AG20443 (cell line): Measurements from ENCODE around the gene RAD51B.
"Not testable (repeated sequence)": the region's sequence is repeated elsewhere in the genome, so short reads cannot be mapped to it uniquely, and the experiment has no call there.

ENCODE experiments used
- DNase-seq: peaks from one replicate; pipeline ENCODE4 v3.0.0; 2012; ENCODE audit warnings: low spot score, mixed read lengths

Gene RAD51B

GRCh38 chr14:68250927-68251768 is 431.6 kb downstream of the RAD51B start:
- no peak for DNase-seq

DNA sequence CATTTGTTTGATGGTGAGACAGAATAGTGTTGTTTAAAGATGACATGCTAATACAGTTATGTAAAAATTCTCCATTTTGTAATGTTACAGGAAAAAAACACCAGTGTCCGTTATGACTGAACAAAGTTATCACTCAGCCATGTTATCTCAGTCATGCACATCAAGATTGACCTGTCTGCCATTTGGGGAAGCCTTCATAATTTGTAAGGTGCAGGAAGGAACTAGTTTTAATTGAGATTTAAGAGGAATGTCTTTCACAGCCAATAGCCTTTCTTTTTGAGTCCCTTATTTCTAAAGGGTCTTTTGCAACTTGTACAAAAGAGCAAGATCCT is 432.2 kb downstream of the RAD51B start:
- no peak for DNase-seq

- DNase-seq: no peak
These were observed 433.7 kb downstream of the RAD51B start for GRCh38 chr14:68253160-68253780.

DNA sequence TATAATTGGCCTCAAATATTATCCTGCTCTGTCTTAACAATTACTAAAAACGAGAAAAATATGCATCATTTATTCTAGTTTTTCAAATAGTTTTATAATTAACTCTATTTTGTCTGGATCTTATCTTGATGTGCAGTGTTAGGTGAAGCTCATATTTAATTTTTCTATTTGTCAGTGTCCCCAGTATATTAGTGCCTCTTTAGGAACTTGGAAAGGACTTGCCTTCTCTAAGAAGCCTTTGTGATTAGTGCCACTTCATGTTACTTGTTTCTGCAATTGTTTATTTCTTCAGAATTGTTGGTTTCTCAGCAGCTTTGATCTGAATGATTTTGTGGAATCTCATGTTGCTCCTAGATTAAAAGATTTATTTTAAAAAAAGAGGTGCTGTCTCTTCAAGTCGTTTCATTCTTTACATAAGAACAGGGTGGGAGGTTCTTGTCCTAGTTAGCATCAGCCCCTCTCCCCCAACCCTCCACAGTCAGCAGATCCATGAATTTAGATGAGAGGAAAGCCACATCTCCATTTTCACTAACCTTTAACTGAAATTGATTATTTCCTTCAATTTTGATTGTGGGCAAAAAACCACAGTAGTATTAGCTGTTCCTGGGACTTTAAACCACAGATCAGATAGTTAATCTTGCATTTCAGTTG is 434.4 kb downstream of the RAD51B start:
- DNase-seq: no peak

DNA sequence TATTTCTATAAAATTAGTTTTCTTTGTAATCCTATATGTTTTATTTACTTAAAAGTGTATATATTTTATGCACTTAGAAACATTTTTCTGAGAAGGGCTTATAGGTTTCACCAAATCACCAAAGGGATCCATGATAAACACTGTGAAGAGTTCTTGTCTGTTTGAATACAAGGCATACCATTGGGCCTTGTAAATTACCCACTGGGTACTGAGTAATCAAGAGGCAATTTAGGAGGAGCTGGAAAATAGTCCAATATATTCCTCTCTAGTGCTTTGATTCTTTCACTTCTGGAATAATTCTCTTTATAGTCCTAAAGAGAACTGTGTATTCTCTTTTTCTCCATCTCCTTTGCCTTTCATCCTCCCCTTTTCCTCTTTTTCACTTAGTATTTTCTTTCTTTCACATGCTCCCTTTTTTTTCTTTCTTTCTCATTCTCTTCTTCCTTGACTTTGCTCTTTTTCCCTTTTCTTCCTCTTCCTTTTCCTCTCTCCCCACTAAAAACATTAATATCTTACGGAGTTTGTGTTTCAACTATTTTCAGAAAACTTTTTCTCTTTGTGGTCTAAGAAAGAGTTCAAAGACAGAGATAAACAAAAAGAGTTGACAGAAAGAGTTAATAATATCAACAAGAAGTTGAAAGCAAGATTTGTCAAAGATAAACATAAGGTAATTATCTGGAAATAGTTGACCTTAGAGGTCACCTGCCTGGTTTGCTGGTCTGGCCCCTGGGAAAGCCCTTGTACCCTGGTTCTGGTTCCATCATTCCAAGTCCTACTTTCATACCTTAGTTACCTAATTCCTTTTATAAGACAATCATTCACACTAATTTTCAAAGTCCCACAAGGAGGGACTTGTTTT is 435.3 kb downstream of the RAD51B start:
- no peak for DNase-seq

DNA sequence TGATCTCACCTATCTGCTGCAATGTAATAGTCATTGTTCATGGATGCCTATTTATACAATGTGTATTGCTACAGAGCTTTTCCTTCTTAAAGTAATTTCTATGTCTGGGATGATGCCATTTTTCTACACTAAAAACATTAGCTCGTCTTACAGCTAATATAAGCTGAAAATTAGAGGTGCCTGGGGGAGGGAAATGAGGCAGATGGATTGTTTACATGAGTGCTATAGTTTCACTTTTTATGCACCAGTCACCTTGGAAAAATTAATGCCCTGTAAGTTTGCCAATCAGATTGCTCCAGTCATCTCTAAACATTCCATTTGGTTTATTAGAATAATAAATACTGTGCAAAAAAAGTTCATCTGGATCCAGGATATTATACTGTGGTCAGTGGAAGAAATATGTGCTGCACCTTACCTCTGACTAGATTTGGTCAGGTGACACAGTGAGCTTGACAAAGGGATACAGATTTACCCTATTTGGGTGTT is 436.2 kb downstream of the RAD51B start:
- no peak for DNase-seq

DNA sequence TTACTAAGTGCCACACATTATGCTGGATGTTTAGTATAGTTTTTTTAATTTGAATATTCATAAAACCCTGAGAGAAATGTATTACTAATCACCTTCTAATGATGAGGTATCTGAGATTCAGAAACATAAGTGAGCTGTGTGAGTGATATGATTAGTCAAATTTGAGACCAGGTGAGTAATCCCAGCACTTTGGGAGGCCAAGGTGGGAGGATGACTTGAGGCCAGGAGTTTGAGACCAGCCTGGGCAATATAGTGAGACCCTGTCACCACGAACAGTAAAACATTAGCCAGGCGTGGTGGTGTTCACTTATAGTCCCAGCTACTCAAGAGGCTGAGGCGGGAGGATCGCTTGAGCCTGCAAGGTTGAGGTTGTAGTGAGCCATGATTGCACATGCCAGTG is 438.4 kb downstream of the RAD51B start:
- no peak for DNase-seq

DNA sequence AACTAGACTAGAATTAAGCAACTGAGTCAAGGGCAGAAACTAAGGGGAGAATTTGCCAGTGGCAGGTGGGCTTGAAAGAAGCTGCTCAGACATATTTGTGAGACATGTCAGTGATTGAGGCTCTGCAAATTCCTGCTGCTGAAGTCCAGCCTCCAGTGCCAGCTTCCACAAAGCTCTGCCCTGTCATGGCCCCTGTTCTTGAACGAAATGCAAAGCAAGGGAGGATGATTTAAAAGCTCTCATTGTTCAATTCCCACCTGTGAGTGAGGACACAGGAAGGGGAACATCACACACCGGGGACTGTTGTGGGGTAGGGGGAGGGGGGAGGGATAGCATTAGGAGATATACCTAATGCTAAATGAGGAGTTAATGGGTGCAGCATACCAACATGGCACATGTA is 439.4 kb downstream of the RAD51B start:
- not testable (repeated sequence) for DNase-seq

DNA sequence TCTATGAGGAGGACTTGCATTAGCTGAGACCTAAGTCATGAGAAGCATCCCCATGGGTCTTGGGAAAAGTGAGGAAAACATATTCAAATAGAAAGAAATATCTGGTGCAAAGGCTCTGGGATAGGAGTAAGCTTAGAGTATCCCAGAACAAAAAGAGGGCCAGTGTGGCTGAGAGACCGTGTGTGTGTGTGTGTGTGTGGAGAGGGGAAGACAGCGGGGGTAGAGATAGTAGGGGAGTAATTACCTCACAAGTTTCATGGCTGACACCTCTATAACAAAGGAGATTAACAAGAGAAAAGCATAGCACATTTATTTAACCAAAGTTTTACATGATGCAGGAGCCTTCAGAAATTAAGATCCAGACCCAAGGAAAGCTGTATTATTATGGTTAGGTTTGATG is 440.5 kb downstream of the RAD51B start:
- DNase-seq: no peak

DNA sequence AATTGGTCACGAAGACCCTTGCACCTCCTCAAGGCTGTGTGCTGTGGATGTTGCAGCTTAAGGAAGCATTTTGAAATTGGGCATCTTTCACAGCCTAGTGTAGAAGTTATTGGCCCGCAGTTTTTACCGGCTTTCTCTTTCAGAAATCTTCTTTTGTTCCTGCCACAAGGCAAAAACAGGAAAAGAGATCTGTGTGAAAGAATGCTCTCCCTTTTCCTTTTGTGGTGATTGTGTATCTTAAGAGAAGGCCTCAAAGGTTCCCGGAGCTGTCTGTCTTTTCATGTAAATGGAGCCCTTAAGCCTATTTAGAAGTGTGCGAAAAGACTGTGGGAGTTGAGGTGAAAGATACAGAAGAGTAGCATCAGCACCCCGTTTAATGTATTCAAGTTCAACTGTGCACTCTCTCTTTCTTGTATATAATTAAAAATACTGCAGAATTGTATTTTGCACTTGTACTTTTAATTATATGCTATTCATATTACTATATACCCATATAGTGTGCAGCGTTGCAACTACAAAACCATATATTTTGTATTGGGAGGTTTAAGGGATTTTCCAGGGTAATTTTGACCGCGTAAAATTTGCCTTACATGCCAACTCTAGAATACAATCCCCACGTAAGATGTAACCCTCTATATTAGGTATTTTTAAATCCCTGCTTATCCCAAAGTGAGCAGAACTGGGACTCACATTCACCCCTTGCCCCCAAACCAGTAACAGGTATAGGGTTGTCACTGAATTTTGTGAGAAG is 441.7 kb downstream of the RAD51B start:
- no peak for DNase-seq

- no peak for DNase-seq
These were observed 443.0 kb downstream of the RAD51B start for GRCh38 chr14:68262567-68262966.

DNA sequence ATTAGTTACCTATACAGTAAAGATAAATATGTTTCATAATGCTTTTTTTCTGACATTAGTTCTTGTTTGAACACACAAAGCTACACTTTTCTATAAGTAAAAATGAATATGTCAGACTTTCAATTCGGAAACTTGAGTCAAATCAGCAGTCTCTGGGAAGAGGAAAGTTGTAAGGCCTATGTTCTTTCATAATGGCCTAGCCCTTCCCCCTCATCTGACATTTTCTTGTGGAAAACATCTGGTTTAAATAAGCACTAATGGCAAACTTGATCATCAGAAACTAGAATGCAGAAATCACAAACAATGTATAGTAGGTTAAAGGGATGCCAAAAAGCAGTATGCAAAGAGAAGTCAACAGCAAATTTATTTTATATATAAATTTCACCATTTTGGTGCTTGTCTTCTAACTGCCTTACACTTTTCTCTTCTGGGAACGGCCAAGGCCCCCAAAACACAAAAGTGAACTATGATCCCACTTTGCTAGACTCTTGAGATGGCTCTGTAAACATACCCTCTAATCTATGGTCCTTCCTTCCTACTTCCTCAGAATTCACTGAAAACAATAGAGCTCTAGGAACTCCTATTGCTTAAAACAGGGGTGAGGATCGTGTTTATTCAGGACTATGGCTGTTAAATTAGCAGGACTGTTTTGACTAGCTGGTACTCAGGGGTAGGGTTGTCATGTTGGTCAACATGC is 444.1 kb downstream of the RAD51B start:
- DNase-seq: no peak

- no peak for DNase-seq
These were observed 444.6 kb downstream of the RAD51B start for GRCh38 chr14:68264260-68264569.

DNA sequence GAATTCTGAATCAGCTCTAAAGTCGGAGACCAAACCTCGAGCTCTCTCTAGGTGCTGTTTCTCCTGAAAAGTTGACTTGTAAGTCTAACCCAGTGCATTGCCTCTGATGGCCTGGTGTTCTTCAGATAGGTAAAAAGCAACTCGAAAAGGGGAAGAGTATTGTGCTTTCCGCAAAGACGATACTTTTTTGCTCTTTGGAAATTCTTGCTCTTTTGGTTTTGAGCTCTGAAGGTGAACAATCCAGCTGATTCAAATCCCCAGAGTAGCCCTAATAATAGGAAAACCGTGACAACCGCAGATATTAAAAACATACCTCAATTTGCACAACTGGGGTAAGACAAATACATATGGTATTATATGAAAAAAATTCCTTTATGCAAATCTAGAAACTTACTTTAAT is 447.4 kb downstream of the RAD51B start:
- no peak for DNase-seq

- no peak for DNase-seq
These were observed 448.6 kb downstream of the RAD51B start for GRCh38 chr14:68268197-68268596.

GRCh38 chr14:68268719-68269118 is 449.1 kb downstream of the RAD51B start:
- no peak for DNase-seq

GRCh38 chr14:68269136-68269927 is 449.8 kb downstream of the RAD51B start:
- DNase-seq: no peak

GRCh38 chr14:68270342-68270741 is 450.8 kb downstream of the RAD51B start:
- DNase-seq: no peak

DNA sequence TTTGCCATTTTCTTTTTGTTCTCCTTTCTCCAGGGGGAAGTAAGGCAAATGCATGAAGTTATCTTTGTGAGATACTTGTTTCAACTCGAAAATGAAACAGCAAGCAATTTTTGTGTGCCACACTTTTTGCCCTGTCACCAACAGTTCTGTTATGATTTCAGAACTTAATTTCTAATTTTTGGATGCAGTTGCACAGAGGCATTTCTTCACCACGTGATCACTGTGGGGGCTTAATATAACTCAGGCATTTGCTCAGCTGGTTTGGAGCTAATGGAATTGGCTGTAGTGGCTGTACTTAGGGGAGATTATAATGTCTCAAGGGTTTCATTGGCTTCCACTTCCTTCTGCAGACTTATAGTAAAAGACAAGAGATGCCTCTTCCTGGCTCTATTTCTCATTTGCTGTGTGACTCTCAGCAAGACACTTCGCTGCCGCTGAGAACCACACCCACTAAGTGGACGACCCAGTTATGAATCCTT is 452.4 kb downstream of the RAD51B start:
- no peak for DNase-seq

- no peak for DNase-seq
These were observed 453.8 kb downstream of the RAD51B start for GRCh38 chr14:68273413-68273812.
